IPS-11a (cell line): ENCODE measurements around the gene LDLRAD3.

Experiments used
- H3K4me3 ChIP-seq: one replicate; pipeline ENCODE4 v1.5.1; 2013; ENCODE audit warnings: low read depth, low read length, control low read depth

LDLRAD3 gene

DNA sequence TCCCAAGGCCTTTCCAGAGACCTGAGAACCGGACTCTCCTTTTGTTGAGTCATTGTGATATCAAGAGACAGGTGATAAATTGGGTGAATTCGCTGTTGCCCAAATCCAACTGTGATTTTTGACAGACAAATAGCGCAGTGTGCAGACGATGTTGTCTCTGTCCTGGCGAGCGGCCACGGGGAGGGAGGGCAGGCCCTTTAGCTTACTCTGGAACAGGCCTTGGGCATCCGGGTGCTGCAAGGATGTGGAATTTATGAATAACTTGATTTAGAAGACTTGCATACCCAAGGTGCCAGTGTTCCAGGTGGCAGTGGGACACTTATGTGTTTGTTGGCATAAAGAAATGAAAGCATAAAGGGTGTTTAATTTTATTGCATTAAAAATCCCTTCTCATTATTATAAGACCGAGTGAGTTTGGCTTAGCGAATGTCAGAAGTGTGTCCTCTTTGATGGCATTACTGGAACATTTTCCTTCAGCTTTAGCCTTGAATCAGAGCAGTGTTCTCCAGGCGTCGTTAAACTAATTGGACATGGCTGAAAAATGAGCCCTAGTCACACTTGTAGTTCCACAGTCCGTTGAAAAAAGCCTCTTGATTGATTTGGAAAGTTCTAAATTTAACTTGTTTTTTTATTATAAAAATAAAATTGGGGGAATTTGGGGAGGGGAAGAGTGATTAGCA lies 9.4 kb downstream of the LDLRAD3 start:
- no peak overlapping the region for H3K4me3 ChIP-seq

DNA sequence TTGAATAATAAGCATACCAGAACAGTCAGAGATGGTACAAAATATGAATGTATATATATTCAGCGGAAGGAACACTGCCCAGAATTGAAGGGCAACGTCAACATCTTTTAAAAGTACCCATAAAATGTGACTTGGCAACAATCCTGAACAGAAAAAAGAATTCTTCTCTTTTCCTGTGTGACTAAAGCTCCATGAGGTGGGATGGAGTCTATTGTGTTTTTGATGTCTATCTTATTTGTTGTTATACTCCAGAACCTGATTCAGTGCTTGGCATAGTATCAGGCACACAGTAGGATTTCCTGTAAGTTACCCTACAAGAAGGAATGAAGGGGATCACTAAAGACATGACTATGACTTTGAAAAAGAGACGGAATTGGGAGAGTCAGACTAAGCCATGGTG lies 10.3 kb downstream of the LDLRAD3 start:
- H3K4me3 ChIP-seq, result no peak overlapping the region

DNA sequence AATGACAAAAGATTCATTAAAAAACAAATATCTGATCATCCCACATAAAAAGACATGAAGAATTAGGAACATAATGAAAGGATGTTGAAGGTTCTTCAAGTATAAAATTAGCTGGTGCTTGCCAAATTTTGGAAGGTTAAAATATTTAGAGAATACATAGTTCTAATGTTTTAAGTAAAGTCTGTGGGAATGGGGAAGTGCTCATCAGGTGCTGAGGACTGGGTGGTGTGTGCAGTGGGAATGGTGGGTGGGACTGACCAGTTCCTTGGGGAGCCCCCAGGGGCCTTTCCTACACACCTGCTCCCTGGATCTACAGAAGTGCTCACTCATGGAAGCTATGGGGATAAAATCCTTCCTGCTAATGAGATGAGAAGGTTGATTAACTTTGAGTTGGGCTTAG lies 11.8 kb downstream of the LDLRAD3 start:
- H3K4me3 ChIP-seq, result no peak overlapping the region

DNA sequence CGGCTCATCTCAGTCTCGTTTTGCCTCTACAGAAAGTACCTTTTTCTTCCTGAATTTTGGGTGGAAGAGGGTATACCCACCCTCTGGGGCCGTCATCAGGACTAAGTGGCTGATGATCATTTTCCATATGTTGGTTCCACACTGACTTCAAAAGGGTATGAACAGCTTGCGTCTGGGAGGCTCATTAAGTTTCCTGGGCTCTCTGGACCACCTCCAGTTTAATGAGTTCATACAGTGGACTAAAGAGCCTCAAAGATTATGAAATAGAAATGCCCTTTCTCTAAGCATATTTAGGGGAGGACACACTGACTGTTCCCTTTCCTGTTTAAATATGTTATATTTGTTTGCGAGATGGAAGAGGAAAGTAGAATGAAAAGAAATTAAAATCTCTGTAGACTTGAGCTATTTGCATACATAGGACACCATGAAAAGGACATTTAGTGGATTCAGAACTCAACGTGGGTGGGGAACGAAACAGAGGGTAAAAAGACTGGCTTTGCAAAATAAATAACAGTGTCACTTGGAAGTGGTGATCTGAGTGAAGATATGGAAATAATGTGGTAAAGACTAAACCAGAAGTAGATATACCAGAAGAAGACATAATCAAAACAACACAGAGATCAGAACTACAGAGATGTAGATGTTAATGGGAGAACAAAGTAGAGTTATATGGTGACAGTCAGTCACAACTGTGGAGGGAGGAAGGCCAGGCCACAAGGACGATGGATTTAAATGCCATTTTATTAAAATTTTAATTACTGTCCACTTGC lies 18.7 kb downstream of the LDLRAD3 start:
- H3K4me3 ChIP-seq, result no peak overlapping the region

DNA sequence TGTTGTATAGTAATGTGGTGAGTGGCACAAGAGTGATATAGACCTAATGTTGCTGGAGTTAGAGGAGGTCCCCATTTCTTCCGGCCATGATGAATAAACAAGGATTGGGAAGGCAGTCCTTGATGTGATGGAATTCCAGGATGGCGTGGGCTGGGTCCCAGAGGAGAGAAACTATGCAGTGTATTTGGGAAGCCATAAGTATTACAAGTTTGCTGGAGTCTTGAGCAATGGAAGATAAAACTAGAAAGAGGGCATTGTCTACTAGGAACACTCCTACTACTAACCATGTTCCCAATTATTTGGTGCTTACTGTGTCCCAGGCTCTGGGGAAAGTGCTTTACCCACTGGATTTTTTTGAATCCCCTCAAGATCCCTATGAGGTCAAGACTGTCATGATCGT lies 20.0 kb downstream of the LDLRAD3 start:
- no peak overlapping the region for H3K4me3 ChIP-seq

DNA sequence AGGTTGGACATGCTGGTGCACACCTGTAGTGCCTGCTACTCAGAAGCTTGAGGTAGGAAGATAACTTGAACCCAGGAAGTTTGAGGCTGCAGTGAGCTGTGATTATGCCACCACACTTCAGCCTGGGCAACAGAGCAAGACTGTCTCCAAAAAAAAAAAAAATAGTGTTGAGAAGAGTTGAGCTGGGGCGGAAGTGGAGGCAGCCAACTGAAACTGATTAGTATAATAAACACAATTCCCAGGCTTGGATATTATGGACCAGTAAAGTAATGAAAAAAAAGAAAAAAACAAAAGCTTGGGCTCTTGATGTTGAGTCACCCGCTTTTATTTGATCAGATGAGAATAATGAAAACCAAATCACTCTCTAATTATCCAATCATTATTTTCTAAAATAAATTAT lies 21.0 kb downstream of the LDLRAD3 start:
- no peak overlapping the region for H3K4me3 ChIP-seq

DNA sequence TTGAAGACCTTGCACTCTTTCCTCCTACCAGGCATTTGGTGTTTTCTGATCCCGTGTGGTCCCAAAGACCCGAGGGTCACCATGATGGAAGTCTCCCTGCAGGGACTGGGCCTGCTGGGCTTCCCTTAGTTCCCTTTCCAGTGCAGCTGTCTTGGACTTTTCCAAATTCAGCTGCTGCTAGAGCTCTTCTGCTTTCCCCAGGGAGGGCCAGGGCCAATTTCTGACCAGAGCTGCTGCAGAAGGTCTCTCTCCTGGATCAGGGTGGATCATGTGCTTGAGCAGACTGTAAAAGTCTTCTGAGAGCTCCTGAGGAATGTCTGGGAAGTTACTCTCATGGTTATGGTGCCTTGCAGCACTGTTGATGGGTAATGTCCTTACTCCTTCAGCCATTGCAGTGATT lies 23.2 kb downstream of the LDLRAD3 start:
- H3K4me3 ChIP-seq, result no peak overlapping the region

DNA sequence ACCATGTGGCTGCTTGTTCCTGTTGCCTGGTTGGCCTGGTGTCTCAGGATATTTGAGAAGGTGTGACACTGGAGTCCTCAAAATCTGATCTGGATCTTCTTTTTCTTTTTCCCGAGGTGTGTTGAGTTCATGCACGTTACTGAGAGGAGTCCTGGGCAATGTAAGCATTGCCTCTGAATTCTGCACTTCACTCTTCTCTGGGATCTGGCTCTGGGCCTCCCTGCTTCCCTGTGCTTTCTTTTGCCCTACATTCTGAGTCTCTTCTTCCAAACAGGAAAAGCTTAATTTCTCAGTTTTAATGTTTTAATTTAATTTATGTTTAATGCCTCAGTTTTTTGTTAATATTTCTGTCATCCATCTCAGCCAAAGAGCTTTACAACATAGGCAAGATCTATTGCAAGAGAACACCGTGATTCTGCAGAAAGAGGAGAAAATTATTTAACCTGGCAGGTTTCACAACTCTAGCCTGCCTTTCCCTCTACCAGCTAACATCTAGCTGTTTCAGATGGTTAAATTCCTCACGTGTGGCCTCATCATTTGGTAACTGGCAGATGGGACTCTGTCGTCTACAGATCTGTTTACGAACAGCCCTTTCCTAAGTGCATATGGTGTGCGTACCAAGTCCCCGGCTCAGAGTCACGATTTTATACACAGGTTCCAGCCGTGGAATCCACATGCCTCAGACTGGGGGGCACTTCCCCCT lies 24.7 kb downstream of the LDLRAD3 start:
- no peak overlapping the region for H3K4me3 ChIP-seq

DNA sequence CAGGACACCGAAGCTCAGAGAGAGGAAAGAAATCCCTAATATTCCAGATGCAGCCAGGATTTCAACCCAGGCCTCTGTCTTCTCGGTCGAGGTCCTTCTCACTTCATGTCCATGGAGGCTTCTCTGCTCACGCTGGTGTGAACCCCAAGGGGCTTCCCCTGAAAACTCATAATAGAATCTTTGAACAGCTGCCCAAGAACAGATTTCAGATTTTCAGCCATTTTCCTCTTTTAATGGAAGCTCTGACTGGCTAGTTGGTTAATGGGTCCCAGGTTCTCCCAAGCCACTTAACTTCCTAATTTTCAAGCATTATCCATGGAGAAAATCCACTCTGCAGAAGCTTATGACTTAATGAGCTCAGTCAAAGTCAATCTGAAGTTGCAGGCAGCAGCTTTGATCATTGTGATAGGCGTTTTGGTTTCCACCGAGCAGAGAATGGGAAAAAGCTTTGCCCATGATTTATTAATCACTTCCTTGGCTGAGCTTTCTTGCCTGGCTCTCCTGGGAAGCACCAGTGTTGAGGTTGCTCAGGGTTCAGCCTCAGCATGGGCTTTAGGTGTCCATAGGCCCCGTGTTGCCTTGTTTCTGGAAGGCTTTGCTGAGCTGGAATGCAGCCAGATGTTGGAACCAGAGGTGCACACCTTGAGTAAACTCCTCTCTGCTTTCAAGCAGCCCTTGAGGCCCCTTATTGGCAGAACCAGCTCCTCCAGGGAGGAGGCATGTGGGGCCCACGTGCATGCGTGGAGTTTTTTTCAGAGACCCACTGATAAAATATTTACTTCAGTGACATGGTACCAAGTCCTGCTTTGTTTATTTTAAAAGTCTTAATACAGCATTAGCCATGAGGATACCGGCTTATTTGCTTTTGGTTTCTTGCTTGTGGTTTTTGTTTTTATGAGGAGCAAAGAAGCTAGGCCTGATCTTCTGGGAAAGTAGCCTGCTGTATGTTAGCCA lies 25.5 kb downstream of the LDLRAD3 start:
- H3K4me3 ChIP-seq, result no peak overlapping the region

DNA sequence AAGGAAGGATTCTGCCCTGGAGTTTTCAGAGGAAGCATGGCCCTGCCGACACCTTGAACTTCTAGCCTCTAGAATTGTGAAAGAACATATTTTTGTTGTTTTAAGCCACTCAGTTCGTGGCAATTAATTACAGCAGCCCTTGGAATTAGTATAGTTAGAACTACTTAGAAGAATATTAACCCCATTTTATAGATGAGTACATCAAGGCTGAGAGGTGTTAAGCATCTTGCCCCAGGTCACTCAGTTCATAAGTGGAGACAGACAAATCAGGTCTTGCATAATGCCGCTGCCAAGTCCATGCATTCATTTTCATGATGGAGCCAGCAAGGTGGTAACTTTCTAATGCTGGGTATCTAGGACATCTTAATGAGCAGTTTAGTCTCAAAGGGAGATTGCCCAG lies 26.6 kb downstream of the LDLRAD3 start:
- no peak overlapping the region for H3K4me3 ChIP-seq

DNA sequence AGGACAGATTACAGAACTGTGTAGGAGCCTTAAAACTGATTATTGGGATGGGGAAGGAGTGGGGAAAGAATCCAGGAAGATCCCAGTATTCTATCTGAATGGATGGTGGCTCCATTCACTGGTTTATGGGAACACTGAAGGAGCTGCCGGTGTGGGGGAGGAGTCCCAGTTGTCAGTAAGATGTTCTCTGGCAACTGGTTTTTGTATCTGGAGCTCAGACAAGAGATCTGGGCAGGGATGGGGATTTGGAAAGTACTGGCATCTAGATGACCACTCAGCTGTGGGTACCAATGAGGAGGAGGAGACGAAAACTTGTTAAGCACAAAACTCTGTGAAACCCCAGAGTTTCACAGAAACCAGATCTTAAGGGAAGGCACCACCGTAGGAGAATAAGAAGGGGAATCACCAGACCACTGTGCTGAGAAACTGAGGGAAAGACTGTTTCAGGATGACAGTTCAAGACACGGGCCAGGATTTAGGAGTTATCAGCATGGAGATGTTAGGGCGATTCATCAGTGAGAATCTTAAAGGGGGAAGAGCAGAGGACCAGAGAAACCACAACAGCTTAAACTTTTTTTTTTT lies 28.1 kb downstream of the LDLRAD3 start:
- no peak overlapping the region for H3K4me3 ChIP-seq

DNA sequence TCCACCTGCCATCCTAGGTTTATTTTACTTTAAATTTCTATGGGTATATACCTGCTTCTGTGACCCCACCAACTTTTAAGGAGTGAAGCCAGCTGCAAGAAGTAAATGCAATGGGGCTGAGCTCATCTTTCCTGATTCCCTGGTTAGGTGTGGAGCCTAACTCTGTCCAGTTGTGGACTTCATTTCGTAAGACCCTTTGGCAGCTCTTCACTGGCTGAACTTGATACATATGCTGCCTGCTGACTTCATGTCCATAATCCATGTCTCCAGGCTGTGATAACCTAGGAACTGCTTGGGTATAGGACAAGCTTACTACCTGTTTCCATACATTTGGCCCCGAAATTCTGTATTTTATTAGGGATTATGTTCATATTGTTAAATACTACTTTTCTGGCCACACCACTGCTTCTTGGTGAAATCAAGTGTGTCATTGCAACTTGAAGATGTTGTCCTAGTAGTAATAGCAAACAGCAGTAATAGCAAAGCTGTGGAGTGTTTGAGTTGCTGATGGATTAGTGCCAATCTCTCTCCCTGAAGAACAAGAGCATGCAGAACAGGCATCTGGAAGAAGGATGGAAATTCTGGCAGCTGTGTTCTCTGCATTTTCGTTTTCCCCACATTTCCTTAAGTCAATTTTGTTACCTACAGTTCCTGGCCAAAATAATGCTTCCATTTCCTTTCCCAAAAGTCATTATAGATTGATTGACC lies 31.2 kb downstream of the LDLRAD3 start:
- no peak overlapping the region for H3K4me3 ChIP-seq

DNA sequence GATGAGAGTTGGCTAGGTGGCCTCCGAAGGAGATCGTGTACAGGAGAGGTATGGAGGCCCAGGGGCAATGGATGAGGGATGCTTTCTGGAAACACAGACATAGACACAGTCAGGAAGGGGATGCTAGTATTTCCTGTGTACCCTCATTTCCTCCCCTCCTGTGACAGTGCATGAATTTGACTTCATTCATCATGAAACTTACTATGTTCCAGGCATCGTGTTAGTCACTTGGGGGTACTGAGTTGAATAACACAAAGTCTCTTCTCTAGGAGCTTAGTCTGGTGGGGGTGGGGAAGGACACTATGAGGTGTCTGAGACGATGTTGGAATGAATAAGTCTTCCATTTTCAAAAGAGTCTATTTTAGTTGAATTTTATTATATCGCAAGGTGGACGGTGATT lies 32.6 kb downstream of the LDLRAD3 start:
- no peak overlapping the region for H3K4me3 ChIP-seq

DNA sequence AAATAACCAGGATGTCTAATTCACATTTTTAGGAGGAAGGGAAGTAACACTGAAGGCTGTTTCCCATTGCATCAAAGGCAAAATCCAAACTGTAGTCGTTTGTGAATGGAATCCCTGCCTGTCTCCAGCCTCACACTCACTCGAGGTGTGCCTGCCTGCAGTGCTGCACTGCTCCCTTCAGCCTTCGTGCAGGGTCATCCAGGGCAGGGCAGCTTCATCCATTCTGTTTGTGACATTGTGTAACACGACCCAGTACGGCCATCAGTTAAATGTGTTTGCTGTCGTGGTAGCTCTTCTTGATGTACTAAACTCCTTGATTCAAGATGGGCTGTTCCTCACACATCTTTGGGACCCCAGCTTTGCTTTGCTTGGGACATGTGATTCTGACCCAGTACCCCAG lies 34.3 kb downstream of the LDLRAD3 start:
- no peak overlapping the region for H3K4me3 ChIP-seq

DNA sequence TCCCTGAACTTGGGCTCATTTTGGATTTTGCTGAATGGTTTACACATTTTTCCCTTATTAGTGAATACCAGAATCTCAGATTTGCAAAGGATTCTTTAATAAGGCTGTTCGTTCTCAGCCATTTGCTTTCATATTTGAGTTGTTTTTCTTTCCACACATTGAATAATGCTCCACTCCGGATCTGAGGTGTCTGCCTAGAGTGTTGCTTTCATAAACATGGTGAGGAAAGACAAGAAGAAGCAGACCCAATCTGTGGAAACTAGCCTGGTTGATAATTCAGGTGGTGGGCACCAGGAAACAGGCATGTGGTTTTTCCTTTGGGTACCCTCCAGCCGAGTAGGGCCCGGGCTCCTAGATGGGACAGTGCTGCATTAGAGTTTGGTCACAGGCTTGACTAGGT lies 35.0 kb downstream of the LDLRAD3 start:
- no peak overlapping the region for H3K4me3 ChIP-seq

DNA sequence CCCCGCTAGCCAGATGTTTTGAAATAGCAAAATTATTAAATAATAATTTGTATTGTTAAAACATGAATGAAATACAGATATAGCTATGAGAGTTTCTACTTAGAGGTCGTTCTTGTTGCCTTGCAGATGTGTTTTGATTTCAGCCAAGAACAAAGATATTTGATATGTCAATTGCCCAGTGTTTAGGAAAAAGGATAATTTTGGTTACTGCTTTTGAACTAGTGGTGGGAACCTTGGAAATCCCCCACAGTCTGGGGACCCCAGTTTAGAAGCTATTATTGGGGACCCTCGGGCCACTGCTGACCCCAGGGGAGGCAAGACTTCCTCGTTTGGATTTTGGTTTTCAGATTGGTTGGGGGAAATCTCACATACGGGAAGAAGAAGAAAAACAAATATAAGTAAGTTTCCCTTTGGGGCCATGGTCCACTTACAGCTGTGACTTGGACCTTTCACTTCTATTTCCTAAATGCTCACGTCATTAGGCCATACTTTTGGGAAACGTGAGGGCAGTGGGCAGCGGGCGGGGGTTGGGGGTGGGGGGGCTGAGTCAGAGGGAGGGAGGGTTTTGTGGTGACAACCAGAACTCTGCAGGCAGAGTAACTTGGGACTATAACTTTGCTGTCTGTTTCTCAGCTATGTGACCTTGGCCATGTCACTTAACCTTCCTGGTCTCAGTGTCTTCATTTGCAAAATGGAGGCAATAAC lies 37.0 kb downstream of the LDLRAD3 start:
- H3K4me3 ChIP-seq, result no peak overlapping the region

DNA sequence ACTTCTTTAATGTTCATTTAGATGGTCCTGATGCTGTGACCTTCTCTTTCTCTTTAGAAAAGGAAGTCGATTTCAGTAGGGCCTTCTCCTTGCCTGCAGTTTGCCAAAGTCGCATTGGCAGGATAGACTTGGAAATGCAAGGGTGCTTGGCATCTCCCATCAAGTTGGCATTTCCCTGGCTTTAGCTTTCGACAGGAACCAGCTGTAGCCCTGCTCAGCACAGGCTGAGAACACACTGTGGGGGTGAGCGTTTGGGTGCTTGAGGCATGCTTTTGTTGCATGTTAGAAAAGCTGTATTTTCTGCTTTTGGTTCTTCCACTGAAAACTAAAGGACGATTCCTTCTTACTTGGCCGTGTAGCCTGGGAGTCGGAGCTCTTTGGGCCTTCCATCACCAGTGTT lies 37.7 kb downstream of the LDLRAD3 start:
- H3K4me3 ChIP-seq, result no peak overlapping the region

DNA sequence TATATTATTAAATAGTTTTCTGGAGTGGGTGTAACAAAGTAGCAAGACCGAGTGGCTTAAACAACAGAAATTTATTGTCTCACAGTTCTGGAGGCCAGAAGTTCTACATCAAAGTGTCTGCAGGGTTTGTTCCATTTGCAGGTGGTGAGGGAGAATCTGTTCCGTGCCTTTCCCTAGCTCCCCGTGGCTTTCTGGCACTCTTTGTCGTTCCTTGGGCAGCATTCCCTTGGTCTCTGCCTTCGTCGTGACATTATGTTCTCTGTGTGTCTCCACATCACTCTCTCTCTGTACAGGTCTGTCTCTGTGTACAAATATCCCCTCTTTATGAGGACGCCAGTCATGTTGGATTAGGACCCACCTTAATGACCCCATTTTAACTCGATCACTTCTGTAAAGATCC lies 38.2 kb downstream of the LDLRAD3 start:
- H3K4me3 ChIP-seq, result no peak overlapping the region

DNA sequence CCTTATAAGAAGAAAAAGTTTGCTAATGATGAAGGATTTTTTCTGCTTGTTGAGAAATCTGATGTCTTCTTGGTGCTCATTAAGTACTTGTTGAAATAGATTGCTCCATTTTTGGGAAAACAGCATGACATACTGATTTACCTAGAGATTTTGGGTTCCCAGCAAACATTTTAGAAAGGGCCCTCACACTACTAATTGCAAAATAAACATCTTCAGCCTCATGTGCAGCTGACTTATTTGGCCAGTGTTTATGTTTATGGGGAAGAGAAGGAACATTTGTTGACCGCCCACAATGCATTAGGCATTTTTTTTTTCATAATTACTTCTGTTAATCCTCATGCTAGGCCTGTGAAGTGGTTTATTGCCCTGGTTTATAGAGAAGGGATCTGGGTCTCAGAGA lies 40.1 kb downstream of the LDLRAD3 start:
- H3K4me3 ChIP-seq, result no peak overlapping the region
